B cell (primary cell): ENCODE data around the gene TLR9. TPM values are rescaled to one million over a fixed set of nuclear protein-coding genes. Genes with fewer than 3 reads are reported as not detected.

Experiments
- ATAC-seq: fragments of 200-7000 bp; cut with Tn5 transposase; one replicate; pipeline ENCODE4 v1.10.0; 2021; ENCODE audit warnings: low read depth, mild to moderate bottlenecking, moderate number of reproducible peaks, moderate library complexity
- CTCF ChIA-PET: fragments of 350-600 bp; sonication (Branson Sonifier 250); formaldehyde crosslinking; loops from one replicate; lab custom pipeline; 2021; ENCODE audit warnings: antibody characterized with exemption, inconsistent platforms; lab: Charles Lee
- POLR2A ChIA-PET: fragments of 350-600 bp; sonication (Branson Sonifier 250); formaldehyde crosslinking; loops from one replicate; lab custom pipeline; 2021; ENCODE audit warnings: antibody characterized with exemption; lab: Charles Lee
- DNase-seq: peaks from one replicate; pipeline ENCODE4 v3.0.0; 2013
- H2AFZ ChIP-seq: 2 replicates; pipeline ENCODE4 v1.6.1; 2012; ENCODE audit warnings: mild to moderate bottlenecking, low read depth, low read length; ENCODE audit not compliant: insufficient read depth, poor library complexity, severe bottlenecking
- H3K27ac ChIP-seq, 2 donors: 1 replicate in 1 of 2; 2 replicates in 1 of 2; pipeline ENCODE4 v1.5.1; 2012 to 2013; ENCODE audit warnings: low read length in 2 of 2, mild to moderate bottlenecking in 2 of 2, moderate library complexity in 1 of 2
- H3K27me3 ChIP-seq, 4 experiments: fragments of 200-600 bp in 1 of 4; sonication (generic) in 1 of 4; replicated peaks in 1 of 4; 1 replicate in 2 of 4; 2 replicates in 2 of 4; pipeline versions ENCODE4 v1.6.1 to v1.7.0; 2013 to 2016; ENCODE audit warnings: low read length in 3 of 4, mild to moderate bottlenecking in 2 of 4, mixed read lengths in 1 of 4, moderate library complexity in 1 of 4; ENCODE audit not compliant: insufficient read depth in 4 of 4, control insufficient read depth in 3 of 4; ENCODE audit errors: control extremely low read depth in 1 of 4
- H3K36me3 ChIP-seq, 2 experiments: replicated peaks in 1 of 2; 1 replicate in 1 of 2; 2 replicates in 1 of 2; pipeline versions ENCODE4 v1.6.1 to v1.7.1; 2013; ENCODE audit warnings: low read length in 1 of 2; ENCODE audit not compliant: insufficient read depth in 2 of 2, control insufficient read depth in 1 of 2; ENCODE audit errors: control extremely low read depth in 1 of 2, extremely low read depth in 1 of 2
- H3K4me1 ChIP-seq, 2 donors: fragments of 200-600 bp in 1 of 2; sonication (generic) in 1 of 2; 1 replicate in 1 of 2; 2 replicates in 1 of 2; pipeline versions ENCODE4 v1.5.1 to v1.6.1; 2013 to 2017; ENCODE audit warnings: low read length in 2 of 2; ENCODE audit not compliant: control insufficient read depth in 2 of 2, insufficient read depth in 2 of 2
- H3K4me2 ChIP-seq: replicated peaks from 2 replicates; pipeline ENCODE3; 2012; ENCODE audit warnings: mild to moderate bottlenecking, low read depth, low read length; ENCODE audit not compliant: poor library complexity, severe bottlenecking
- H3K4me3 ChIP-seq, 5 experiments: fragments of 200-600 bp in 1 of 5; sonication (generic) in 1 of 5; 1 replicate in 3 of 5; 2 replicates in 2 of 5; pipeline versions ENCODE4 v1.5.1 to v1.7.0; 2011 to 2016; ENCODE audit warnings: low read length in 4 of 5, mild to moderate bottlenecking in 4 of 5, low read depth in 2 of 5, control low read depth in 1 of 5, moderate library complexity in 1 of 5; ENCODE audit not compliant: insufficient read depth in 1 of 5; ENCODE audit errors: control extremely low read depth in 1 of 5, extremely low read depth in 1 of 5
- H3K79me2 ChIP-seq: fragments of 200-600 bp; sonication (generic); one replicate; pipeline ENCODE4 v1.6.0; 2016; ENCODE audit warnings: low read length; ENCODE audit not compliant: control insufficient read depth, insufficient read depth
- H3K9ac ChIP-seq: fragments of 200-600 bp; sonication (generic); 2 replicates; pipeline ENCODE4 v1.6.1; 2017; ENCODE audit warnings: mild to moderate bottlenecking, low read length, moderate library complexity
- H3K9me3 ChIP-seq, 3 donors: one replicate each; pipeline versions ENCODE4 v1.6.1 to v1.7.1; 2013; ENCODE audit warnings: low read length in 2 of 3; ENCODE audit not compliant: control insufficient read depth in 2 of 3, insufficient read depth in 1 of 3; ENCODE audit errors: control extremely low read depth in 1 of 3
- H4K20me1 ChIP-seq: 2 replicates; pipeline ENCODE4 v1.6.0; 2012; ENCODE audit warnings: mild to moderate bottlenecking, low read length; ENCODE audit not compliant: insufficient read depth, control insufficient read depth, poor library complexity, severe bottlenecking
- H3K27ac Mint-ChIP-seq: one replicate; pipeline ENCODE4 v1.8.0; 2021; ENCODE audit warnings: mixed read lengths
- H3K27me3 Mint-ChIP-seq: one replicate; pipeline ENCODE4 v1.8.0; 2021; ENCODE audit warnings: mixed read lengths
- H3K4me1 Mint-ChIP-seq: one replicate; pipeline ENCODE4 v1.8.0; 2021; ENCODE audit warnings: mixed read lengths
- H3K4me3 Mint-ChIP-seq: one replicate; pipeline ENCODE4 v1.8.0; 2021; ENCODE audit warnings: mixed read lengths
- H3K9me3 Mint-ChIP-seq: one replicate; pipeline ENCODE4 v1.8.0; 2022; ENCODE audit warnings: mixed read lengths; ENCODE audit not compliant: insufficient read depth
- CTCF ChIP-seq: fragments of 200-600 bp; IDR thresholded peaks from one replicate; pipeline ENCODE4 v1.8.0; 2022; ENCODE audit warnings: antibody characterized with exemption, mild to moderate bottlenecking
- EZH2 ChIP-seq: IDR thresholded peaks from 2 replicates; pipeline ENCODE4 v1.6.1; 2012; ENCODE audit warnings: borderline replicate concordance, low read depth, mild to moderate bottlenecking, moderate library complexity, low read length; ENCODE audit not compliant: insufficient read depth, poor library complexity, severe bottlenecking
- WGBS: methylation state at CpG from one replicate; pipeline ENCODE4 v1.1.5; 2013; ENCODE audit warnings: missing lambda C conversion rate; ENCODE audit not compliant: insufficient coverage; 5-methylcytosine and 5-hydroxymethylcytosine counted together
- intact Hi-C: fragments of 100-400 bp; cut with micrococcal nuclease; formaldehyde crosslinking; loops from one replicate; pipeline ENCODE4 v1.10.0; 2022
- polyA plus RNA-seq: library from polyadenylated mRNA; depleted of rRNA; stranded (reverse); fragments of >200 nt; gene quantifications from 2 replicates; pipeline ENCODE4 v1.2.3, GENCODE V29; 2012
- total RNA-seq, 2 donors: library from RNA; stranded (reverse); fragments of 120-200 nt in 1 of 2; gene quantifications; 1 replicate in 1 of 2; 2 replicates in 1 of 2; pipeline versions ENCODE4 v1.2.3 to v1.2.4, GENCODE V29; 2013 to 2022

TLR9 gene
- total and polyA plus RNA-seq, 2 donors (not counting 1 experiment from before 2014, with no cell fraction given) = 3.7 to 21.0 TPM

- TF ChIP-seq EZH2 (no peak), CTCF (no peak)
- ChIA-PET CTCF (interaction anchor here (0.7 to 5.3 kb wide), 2 partner anchors 7 to 125 kb away, joined by 3 to 36 read pairs; no protein-coding TSS in a partner anchor), POLR2A (no interaction called here)
- Histone ChIP-seq H3K79me2 (peaks cover 9% of the 10 kb centered on the region), H2AFZ (no peak overlapping the region), H3K4me3 (no peak overlapping the region), H3K27ac (no peak overlapping the region), H3K4me2 (no peak overlapping the region), H3K9me3 (no peaks in the 10 kb centered on the region), H4K20me1 (peaks cover 1% of the 10 kb centered on the region), H3K4me1 (peaks cover 22 to 26% of the 10 kb centered on the region in 2 donors), H3K9ac (no peak overlapping the region), H3K36me3 (peaks cover 1 to 73% of the 10 kb centered on the region in 2 experiments), H3K27me3 (no peaks in the 10 kb centered on the region)
- Mint-ChIP-seq H3K27ac (no peak overlapping the region), H3K4me1 (peaks cover 25% of the 10 kb centered on the region), H3K4me3 (no peak overlapping the region), H3K9me3 (no peaks in the 10 kb centered on the region), H3K27me3 (no peaks in the 10 kb centered on the region)
- no peak for ATAC-seq
- intact Hi-C loops = no loop called here
- no peak for DNase-seq
Measured at GRCh38 chr3:52213901-52214300, 11.5 kb downstream of the TLR9 start.

- Mint-ChIP-seq H3K27ac (no peak overlapping the region), H3K27me3 (no peaks in the 10 kb centered on the region), H3K4me3 (no peak overlapping the region), H3K4me1 (peaks cover 16% of the 10 kb centered on the region), H3K9me3 (no peaks in the 10 kb centered on the region)
- Histone ChIP-seq H2AFZ (no peak overlapping the region), H3K9me3 (no peaks in the 10 kb centered on the region), H3K4me2 (no peak overlapping the region), H3K27ac (no peak overlapping the region), H3K4me3 (no peak overlapping the region), H4K20me1 (no peaks in the 10 kb centered on the region), H3K79me2 (peaks cover 5% of the 10 kb centered on the region), H3K36me3 (peaks cover under 1 to 78% of the 10 kb centered on the region in 2 experiments), H3K27me3 (no peaks in the 10 kb centered on the region), H3K9ac (no peak overlapping the region), H3K4me1 (peaks cover 15 to 17% of the 10 kb centered on the region in 2 donors)
- ChIA-PET POLR2A (interaction anchor here (0.5 kb wide), 1 partner anchor 40 kb away, joined by 3 read pairs; no protein-coding TSS in a partner anchor), CTCF (interaction anchor here (5.3 kb wide), 1 partner anchor 8 kb away, joined by 36 read pairs; no protein-coding TSS in a partner anchor)
- DNase-seq = no peak
- TF ChIP-seq EZH2 (no peak), CTCF (no peak)
- WGBS = 100% methylated on average over 6 of the region's 8 CpGs
- intact Hi-C loops = no loop called here
- ATAC-seq = no peak
Measured at GRCh38 chr3:52213005-52213404, 12.4 kb downstream of the TLR9 start.
